SU-DHL-6 (cell line): ENCODE measurements around the gene PPME1.

Experiments used
- EZH2phosphoT487 ChIP-seq: fragments of 200-600 bp; sonication (generic), shearing (Covaris generic); conservative IDR thresholded peaks from 2 replicates; pipeline ENCODE4 v1.6.1; 2018; ENCODE audit warnings: mild to moderate bottlenecking, antibody characterized with exemption, low read length, moderate library complexity, mixed read lengths
- TF ChIP-seq, protein P1 (sequence below): fragments of 200-600 bp; sonication (generic); IDR thresholded peaks from one replicate; pipeline ENCODE4 v1.5.1; 2017; ENCODE audit warnings: antibody characterized with exemption, mild to moderate bottlenecking, low read length, moderate library complexity; ENCODE audit not compliant: insufficient read depth, poor library complexity, severe bottlenecking

DNA sequence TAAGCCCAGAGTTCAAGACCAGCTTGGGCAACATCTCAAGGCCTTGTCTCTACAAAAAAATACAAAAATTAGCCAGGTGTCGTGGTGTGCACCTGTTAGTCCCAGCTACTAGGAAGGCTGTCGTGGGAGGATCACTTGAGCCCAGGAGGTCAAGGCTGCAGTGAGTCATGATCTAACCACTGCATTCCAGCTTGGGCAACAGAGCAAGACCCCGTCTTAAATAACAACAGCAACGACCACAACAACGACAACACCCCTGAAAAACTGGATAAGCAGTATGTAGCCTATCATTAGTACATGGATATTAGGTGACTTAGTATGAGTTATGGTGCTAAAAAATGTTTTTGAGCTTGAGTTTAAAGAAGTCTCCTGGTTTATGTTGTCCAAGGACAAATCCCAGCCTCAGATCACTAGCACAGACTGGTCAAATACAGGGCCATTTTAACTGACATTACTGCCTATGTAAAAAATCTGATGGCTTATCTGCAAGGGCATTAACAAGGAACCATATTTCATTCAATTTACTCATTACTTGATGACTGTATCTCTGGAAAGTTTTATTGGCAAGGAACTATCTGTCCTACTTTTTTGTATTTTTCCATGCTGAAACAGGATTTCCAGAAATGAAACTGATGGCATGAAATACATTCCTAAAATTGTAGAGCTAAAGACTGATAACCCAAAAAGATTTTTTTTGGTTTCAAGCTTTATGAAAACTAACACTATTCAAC is 23.7 kb upstream of the PPME1 start:
- TF ChIP-seq, protein P1, sequence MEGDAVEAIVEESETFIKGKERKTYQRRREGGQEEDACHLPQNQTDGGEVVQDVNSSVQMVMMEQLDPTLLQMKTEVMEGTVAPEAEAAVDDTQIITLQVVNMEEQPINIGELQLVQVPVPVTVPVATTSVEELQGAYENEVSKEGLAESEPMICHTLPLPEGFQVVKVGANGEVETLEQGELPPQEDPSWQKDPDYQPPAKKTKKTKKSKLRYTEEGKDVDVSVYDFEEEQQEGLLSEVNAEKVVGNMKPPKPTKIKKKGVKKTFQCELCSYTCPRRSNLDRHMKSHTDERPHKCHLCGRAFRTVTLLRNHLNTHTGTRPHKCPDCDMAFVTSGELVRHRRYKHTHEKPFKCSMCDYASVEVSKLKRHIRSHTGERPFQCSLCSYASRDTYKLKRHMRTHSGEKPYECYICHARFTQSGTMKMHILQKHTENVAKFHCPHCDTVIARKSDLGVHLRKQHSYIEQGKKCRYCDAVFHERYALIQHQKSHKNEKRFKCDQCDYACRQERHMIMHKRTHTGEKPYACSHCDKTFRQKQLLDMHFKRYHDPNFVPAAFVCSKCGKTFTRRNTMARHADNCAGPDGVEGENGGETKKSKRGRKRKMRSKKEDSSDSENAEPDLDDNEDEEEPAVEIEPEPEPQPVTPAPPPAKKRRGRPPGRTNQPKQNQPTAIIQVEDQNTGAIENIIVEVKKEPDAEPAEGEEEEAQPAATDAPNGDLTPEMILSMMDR = no peak
- no peak for TF ChIP-seq EZH2phosphoT487
